Activated T-helper 1 cell treated with Interleukin-2 at 50 U/mL for 16 hours (primary cell): ENCODE measurements around the gene UBE2O.

Experiments
- DNase-seq: peaks from one replicate; pipeline ENCODE4 v3.0.0-alpha.2; 2020; ENCODE audit warnings: low read depth

UBE2O gene

DNA sequence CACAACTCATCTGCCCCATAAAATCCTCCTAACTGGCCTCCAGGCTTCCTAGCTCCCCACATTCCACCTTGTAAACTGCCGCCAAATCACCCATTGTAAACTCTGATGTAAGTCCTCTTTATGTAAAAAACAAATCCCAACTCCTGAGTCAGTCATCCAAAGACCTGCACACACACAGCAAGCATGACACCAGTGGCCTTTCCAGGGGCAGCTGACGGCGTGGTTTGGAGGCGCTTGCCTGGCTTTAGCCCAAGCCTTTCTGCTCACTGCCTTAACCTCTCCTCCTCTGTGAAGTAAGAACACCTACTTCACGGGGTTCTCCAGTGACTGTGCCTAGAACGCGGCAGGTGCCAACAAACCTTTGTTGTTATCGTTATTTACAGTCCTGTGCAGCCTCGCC is 14.0 kb downstream of the UBE2O start:
- DNase-seq, result no peak

- no peak for DNase-seq
Measured at GRCh38 chr17:76437467-76438402, 15.2 kb downstream of the UBE2O start.

DNA sequence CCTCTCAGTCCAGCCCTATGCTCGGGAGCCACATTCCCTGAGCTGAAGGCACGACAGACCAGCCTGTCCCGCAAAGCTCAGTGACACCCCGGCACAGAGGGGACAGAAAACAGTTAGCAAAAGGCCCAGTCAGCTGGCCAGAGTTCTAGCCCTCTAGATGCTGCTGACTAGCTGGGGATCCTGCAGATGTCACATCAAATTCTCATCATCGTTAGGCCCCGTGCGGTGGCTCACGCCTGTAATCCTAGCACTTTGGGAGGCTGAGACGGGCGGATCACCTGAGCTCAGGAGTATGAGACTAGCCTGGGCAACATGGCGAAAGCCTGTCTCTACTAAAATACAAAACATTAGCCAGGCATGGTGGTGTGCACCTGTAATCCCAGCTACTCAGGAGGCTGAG is 17.2 kb downstream of the UBE2O start:
- no peak for DNase-seq

- DNase-seq, result no peak
Measured at GRCh38 chr17:76434870-76435269, 18.1 kb downstream of the UBE2O start.

DNA sequence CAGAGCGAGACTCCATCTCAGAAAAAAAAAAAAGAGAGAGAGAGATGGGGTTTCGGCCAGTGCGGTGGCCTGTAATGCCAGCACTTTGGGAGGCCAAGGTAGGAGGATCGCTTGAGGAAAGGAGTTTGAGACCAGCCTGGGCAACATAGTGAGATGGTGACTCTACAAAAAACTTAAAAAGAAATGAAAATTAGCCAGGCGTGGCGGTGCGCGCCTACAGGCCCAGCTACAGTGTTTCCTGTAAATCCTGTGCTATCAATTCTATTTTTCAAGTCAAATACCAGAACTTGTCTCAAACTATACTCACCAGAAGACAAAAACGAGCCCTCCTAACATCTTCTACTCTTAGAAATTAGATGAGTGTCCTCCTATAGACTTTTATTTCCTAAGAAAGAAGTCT is 19.3 kb downstream of the UBE2O start:
- no peak for DNase-seq

DNA sequence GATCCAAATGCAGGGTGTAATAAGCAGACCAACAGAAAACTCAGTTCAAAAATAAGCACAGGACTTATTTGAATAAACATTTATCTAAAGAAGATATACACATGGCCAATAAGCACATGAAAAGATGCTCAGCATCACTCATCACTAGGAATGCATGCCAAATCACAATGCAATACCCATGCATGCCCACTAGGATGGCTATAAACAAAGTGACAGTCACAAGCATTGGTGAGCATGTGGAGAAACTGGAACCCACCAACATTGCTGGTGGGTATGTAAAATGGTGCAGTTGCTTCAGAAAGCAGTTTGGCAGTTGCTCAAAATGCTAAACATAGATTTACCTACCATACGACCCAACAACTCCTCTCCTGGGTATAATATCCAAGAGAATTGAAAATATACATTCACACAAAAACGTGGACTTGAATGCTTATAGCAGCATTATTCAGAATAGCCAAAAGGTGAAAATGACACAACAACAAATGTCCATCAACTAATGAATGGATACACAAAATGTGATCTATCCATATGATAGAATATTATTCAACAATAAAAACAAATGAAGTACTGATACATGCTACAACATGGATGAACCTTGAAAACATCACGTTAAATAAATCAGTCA is 20.1 kb downstream of the UBE2O start:
- DNase-seq, result no peak

GRCh38 chr17:76432004-76432403 is 20.9 kb downstream of the UBE2O start:
- DNase-seq, result no peak

DNA sequence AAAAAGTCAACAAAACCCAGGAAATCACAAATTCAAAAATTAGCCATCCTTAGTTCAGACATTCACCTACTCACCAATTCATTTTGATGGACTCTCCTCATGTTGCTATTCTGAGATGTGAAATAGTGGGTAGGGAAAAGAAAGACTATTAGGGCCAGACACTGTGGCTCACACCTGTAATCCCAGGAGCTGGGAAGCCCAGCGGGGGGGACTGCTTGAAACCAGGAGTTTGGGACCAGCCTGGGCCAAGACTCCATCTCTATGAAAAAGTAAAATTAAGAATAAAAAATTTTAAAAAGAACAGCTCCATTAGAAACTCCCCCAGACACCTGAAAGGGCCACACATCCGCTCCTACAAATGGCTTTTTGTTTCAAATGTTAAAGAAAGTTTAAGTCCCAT is 21.4 kb downstream of the UBE2O start:
- no peak for DNase-seq

GRCh38 chr17:76428511-76428910 is 24.4 kb downstream of the UBE2O start:
- DNase-seq, result no peak

- no peak for DNase-seq
Measured at GRCh38 chr17:76427501-76428231, 25.3 kb downstream of the UBE2O start.

DNA sequence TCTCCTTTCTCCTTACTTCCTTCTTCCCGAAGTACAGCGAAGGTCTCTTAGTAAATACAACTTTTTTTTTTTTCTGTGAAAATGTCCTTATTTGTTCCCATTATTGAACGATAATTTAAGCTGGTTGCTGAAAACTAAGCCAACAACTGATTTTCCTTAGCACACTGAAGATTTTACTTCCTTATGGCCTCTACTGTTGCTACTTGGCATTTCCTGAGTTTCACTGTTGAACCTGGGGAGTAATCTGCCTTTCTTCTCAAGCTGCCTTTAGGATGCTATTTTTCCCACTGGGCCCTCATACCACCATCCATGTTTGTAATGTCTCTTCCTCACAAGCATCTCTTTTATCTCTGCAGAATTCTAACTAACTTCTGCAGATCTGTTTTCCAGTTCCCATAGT is 26.1 kb downstream of the UBE2O start:
- DNase-seq, result no peak

DNA sequence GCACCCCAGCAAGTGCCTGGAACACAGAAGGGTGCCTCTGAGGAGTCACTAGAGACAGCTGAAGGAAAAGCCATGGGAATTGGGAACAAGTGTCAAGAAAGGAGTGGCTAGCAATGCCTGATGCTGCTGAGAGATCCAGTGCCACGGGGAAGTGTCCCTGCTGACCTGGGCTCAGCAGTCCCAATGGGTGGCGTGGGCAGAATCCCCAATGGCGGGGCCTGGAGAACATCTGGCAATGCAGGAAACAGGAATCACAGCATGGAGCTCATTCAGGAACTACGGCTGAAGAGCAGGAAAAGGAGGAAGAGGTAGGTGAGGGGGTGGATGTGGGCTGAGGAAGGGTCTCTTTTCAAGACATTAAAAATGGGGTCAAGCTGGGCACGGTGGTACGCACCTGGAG is 30.1 kb downstream of the UBE2O start:
- DNase-seq, result no peak

DNA sequence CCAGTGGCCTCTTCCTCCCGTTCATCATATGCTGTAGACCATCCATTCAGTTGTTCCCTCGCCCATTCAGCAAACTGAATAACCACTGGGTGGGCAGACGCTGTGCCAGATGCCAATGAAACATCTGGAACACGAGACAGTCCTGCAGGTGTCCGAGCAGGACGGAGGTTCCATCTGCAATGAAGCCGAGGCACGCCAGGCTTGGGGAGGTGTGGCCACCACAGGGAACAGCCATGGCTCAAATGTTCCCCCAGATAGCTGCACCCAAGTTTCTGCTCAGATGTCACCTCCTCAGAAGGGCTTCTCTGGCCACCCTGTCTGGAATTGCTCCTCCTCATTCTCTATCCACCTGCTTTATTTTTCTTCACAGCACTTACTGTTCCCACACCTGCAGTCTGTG is 30.5 kb downstream of the UBE2O start:
- DNase-seq, result no peak

- DNase-seq, result no peak
Measured at GRCh38 chr17:76421044-76421407, 31.9 kb downstream of the UBE2O start.

DNA sequence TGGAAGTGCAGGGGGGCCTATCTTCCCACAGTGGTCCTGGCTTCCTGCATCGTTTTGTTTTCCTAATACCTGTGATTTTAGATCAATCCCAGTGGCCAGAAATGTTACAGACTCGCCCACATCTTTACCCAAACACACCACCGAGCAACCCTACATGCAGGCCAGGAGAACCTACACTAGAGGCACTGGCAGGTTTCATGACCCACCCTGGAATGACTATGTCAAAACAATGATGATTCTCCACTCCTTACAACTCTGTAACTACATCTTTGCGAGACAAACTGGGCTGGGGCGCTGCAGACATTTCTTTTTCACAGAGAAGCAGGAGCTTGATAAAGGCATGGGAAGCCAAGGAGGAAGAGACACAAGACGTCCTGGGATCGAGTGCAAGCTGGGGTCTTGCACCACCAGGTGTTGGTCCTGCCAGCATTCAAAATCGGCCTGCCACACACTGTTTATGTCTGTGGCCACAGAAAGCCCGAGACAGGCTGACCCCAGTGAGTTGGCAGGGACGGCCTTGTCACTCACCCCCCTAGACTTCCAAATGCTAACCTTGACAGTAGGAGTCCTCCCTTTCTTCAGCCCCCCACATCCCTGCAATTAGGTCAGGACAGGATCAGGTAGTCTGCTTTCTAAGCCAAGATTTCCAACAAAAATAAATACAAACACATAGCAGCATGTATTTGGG is 32.5 kb downstream of the UBE2O start:
- DNase-seq, result no peak

DNA sequence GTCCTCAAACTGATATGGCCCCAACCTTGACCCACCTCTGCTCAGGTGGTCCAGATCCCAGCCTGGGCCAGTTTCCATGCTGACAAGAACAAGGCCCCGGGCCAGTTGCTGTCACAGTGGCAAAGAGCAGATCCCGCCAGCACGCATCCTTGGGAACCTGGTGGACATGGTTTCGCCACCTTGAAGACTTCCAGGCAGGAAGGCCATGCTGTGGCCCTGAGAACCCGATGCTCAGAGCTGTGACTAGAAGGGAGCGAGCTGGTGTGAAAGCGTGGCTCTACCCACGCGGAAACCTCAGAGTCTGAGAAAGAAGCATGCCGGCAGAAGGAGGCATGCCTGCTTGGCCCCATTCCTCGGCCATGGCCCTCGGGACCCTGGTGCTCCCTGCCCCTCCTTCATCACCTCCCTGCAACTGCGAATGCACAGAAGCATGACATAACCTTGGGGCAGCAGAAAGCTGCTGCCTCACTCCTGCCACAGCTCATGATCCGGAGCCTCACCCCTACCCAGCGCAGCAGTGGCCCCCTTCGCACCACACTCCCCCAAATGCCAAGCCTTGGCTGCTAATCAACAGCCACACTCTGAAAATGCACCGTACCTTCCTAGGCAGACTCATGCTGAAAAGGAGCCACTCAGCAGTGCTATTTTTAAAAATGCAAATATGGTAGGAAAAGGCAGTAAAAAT is 33.2 kb downstream of the UBE2O start:
- no peak for DNase-seq

DNA sequence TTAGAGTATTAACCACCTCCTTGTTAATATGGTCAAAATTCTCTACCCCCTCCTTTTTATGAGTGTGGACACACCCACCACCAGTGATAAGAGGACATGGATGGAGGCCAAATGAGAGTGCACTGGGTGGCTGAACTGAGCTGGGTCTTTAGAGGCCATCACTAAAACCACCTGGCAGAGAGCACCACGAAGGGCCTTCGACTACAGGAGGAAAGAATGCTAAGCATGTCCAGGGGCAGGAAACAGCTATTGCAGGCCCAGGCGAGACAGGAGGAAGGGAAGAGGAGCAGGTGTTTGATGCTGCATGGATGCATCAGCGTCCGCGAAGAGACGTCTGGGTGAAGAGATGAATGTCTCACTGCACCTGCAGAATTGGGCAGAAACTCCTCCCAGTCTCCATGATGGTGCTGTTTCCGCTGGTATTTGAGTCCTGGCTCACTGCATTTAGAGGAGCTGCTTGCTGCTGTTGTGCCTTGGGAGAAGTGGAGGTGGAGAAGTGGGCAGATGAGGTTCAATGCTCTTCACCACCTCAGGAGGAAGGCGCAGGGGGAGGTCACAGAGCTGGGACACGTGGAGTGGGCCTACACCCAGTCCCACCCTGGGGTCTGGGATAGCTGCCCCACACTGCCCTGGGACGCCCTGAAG is 35.3 kb downstream of the UBE2O start:
- DNase-seq, result no peak

DNA sequence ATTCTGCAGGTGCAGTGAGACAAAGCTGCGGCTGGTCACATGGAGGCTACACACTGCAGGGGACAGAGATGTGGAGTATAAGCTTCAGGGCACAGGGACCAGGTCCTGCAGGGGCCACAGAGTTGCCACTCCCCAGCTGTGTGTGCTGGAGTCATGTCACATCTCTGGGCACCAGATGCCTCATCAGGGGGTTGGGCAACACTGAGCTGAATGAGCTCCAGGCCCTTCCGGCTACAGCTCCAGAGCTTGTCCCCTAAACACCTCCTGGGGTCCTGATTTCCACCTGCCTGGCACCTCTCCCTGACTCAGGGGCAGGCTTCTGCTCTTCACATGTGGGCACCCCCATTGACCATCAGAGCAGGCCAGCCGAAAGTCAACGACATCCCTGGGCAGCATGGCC is 36.1 kb downstream of the UBE2O start:
- DNase-seq, result no peak

- DNase-seq, result no peak
Measured at GRCh38 chr17:76416457-76416856, 36.5 kb downstream of the UBE2O start.

GRCh38 chr17:76415786-76416185 is 37.2 kb downstream of the UBE2O start:
- no peak for DNase-seq
